DOHH2 (cell line): ENCODE data around the gene UBASH3A.

Experiments
- H3F3A ChIP-seq: fragments of 200-600 bp; sonication (generic), shearing (Covaris generic); 2 replicates; pipeline ENCODE4 v1.6.0; 2016; ENCODE audit warnings: antibody characterized with exemption, mild to moderate bottlenecking; ENCODE audit not compliant: control insufficient read depth, insufficient read depth
- H3K27ac ChIP-seq: fragments of 200-600 bp; sonication (generic); 2 replicates; pipeline ENCODE4 v1.5.1; 2014; ENCODE audit warnings: low read depth, mild to moderate bottlenecking, low read length, moderate library complexity
- H3K27me3 ChIP-seq: fragments of 200-600 bp; sonication (generic); 2 replicates; pipeline ENCODE4 v1.6.1; 2014; ENCODE audit warnings: mild to moderate bottlenecking, low read length, mixed read lengths; ENCODE audit not compliant: control insufficient read depth
- H3K36me3 ChIP-seq: fragments of 200-600 bp; sonication (generic); 2 replicates; pipeline ENCODE4 v1.6.1; 2014; ENCODE audit warnings: mild to moderate bottlenecking, low read length, moderate library complexity, mixed read lengths; ENCODE audit not compliant: control insufficient read depth
- H3K4me1 ChIP-seq: fragments of 200-600 bp; sonication (generic); 2 replicates; pipeline ENCODE4 v1.6.1; 2014; ENCODE audit warnings: mild to moderate bottlenecking, low read length, mixed read lengths; ENCODE audit not compliant: control insufficient read depth
- H3K4me2 ChIP-seq: fragments of 200-600 bp; sonication (generic); 2 replicates; pipeline ENCODE4 v1.6.0; 2014; ENCODE audit warnings: mild to moderate bottlenecking, low read length, moderate library complexity
- H3K4me3 ChIP-seq: fragments of 200-600 bp; sonication (generic); 2 replicates; pipeline ENCODE4 v1.5.1; 2014; ENCODE audit warnings: mild to moderate bottlenecking, low read length, mixed read lengths
- H3K79me2 ChIP-seq: fragments of 200-600 bp; sonication (generic); 2 replicates; pipeline ENCODE4 v1.6.1; 2014; ENCODE audit warnings: mild to moderate bottlenecking, low read length, mixed read lengths; ENCODE audit not compliant: control insufficient read depth
- H3K9me2 ChIP-seq: fragments of 200-600 bp; sonication (generic); replicated peaks from 2 replicates; pipeline ENCODE4 v1.6.1; 2014; ENCODE audit warnings: mild to moderate bottlenecking, low read length, mixed read lengths; ENCODE audit not compliant: control insufficient read depth
- H3K9me3 ChIP-seq: fragments of 200-600 bp; sonication (generic); 2 replicates; pipeline ENCODE4 v1.6.1; 2014; ENCODE audit warnings: antibody characterized with exemption, low read length, mixed read lengths; ENCODE audit not compliant: control insufficient read depth, insufficient read depth
- H4K20me1 ChIP-seq: fragments of 200-600 bp; sonication (generic); 2 replicates; pipeline ENCODE4 v1.6.0; 2014; ENCODE audit warnings: low read depth, mild to moderate bottlenecking, antibody characterized with exemption, low read length, moderate library complexity; ENCODE audit not compliant: control insufficient read depth, insufficient read depth
- CTCF ChIP-seq: fragments of 200-600 bp; sonication (generic); IDR thresholded peaks from one replicate; pipeline ENCODE4 v1.5.1; 2014; ENCODE audit warnings: antibody characterized with exemption, mild to moderate bottlenecking, low read depth, low read length; ENCODE audit not compliant: poor library complexity, severe bottlenecking
- EZH2phosphoT487 ChIP-seq: fragments of 200-600 bp; sonication (generic); IDR thresholded peaks from 2 replicates; pipeline ENCODE4 v1.6.1; 2017; ENCODE audit warnings: borderline replicate concordance, mild to moderate bottlenecking, antibody characterized with exemption, low read length, moderate library complexity, mixed read lengths

UBASH3A gene

GRCh38 chr21:42486072-42486471 is 82.4 kb downstream of the UBASH3A start:
- Histone ChIP-seq H3K27me3 (no peaks in the 10 kb centered on the region), H3F3A (no peaks in the 10 kb centered on the region), H3K4me3 (no peak overlapping the region), H3K4me1 (peaks cover 6% of the 10 kb centered on the region), H3K36me3 (no peaks in the 10 kb centered on the region), H4K20me1 (no peaks in the 10 kb centered on the region), H3K79me2 (no peaks in the 10 kb centered on the region), H3K27ac (no peak overlapping the region), H3K9me3 (no peaks in the 10 kb centered on the region), H3K4me2 (no peak overlapping the region), H3K9me2 (no peaks in the 10 kb centered on the region)
- TF ChIP-seq CTCF (no peak), EZH2phosphoT487 (no peak)

GRCh38 chr21:42486531-42486930 is 82.8 kb downstream of the UBASH3A start:
- Histone ChIP-seq H3K27ac (no peak overlapping the region), H3F3A (no peaks in the 10 kb centered on the region), H3K27me3 (no peaks in the 10 kb centered on the region), H3K4me1 (peaks cover 7% of the 10 kb centered on the region), H3K9me2 (no peaks in the 10 kb centered on the region), H3K9me3 (no peaks in the 10 kb centered on the region), H3K36me3 (no peaks in the 10 kb centered on the region), H3K4me2 (no peak overlapping the region), H3K79me2 (no peaks in the 10 kb centered on the region), H4K20me1 (no peaks in the 10 kb centered on the region), H3K4me3 (no peak overlapping the region)
- TF ChIP-seq CTCF (no peak), EZH2phosphoT487 (no peak)

- Histone ChIP-seq H3K4me1 (peaks cover 17% of the 10 kb centered on the region), H3K4me2 (no peak overlapping the region), H3K79me2 (no peaks in the 10 kb centered on the region), H4K20me1 (no peaks in the 10 kb centered on the region), H3K27me3 (no peaks in the 10 kb centered on the region), H3K9me2 (no peaks in the 10 kb centered on the region), H3K4me3 (no peak overlapping the region), H3K27ac (no peak overlapping the region), H3F3A (no peaks in the 10 kb centered on the region), H3K9me3 (no peaks in the 10 kb centered on the region), H3K36me3 (no peaks in the 10 kb centered on the region)
- no peak for TF ChIP-seq EZH2phosphoT487
- no peak for TF ChIP-seq CTCF
Measured at GRCh38 chr21:42489006-42489563, 85.4 kb downstream of the UBASH3A start.

GRCh38 chr21:42489991-42490390 is 86.3 kb downstream of the UBASH3A start:
- H3K36me3 ChIP-seq, result no peaks in the 10 kb centered on the region
- no peaks in the 10 kb centered on the region for H4K20me1 ChIP-seq
- no peak overlapping the region for H3K27ac ChIP-seq
- H3K9me2 ChIP-seq, result no peaks in the 10 kb centered on the region
- H3K4me2 ChIP-seq, result no peak overlapping the region
- H3F3A ChIP-seq, result no peaks in the 10 kb centered on the region
- H3K4me1 ChIP-seq, result peaks cover 17% of the 10 kb centered on the region
- no peaks in the 10 kb centered on the region for H3K79me2 ChIP-seq
- no peaks in the 10 kb centered on the region for H3K9me3 ChIP-seq
- H3K27me3 ChIP-seq, result peaks cover under 1% of the 10 kb centered on the region; the same call in 1 of the 2 replicates
- TF ChIP-seq EZH2phosphoT487 (no peak), CTCF (no peak)
- H3K4me3 ChIP-seq, result no peak overlapping the region
